ENCODE measurements around the gene AMBN.
A peak's percentile ranks its signal among the peaks of the same experiment; 100 is the strongest.

AMBN gene

DNA sequence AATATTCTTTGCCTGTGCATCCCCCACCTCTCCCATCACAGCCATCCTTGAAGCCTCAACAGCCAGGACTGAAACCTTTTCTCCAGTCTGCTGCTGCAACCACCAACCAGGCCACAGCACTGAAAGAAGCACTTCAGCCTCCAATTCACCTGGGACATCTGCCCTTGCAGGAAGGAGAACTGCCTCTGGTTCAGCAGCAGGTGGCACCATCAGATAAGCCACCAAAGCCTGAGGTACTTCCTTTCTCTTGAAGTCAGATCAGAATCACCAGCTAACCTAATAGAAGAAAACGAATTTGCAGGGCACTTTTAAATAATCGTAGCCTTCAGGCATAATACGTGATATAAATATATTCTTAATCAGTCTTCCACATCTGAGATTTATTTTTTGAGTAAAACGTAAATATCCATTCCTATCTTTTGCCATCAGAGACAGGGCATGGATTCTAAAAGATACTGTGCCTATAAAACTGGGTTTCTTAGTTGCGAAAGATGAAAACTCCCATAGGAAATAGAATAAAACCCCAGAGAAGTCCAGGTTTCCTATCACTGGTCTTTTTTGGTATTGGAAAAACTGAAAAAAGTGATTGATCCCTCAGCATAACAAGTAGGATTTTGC, 9.5 kb downstream of the AMBN start:
- H3K27ac ChIP-seq (replicated peaks): no peak overlapping the region
- H3K4me3 ChIP-seq (replicated peaks; ENCODE audit: insufficient read depth, low read length): no peak overlapping the region
- TF ChIP-seq SPI1 (IDR thresholded peaks at IDR 0.05; ENCODE audit: borderline replicate concordance, low read depth) (peak; percentile 58; the same call in 1 of the 2 replicates), CTCF (IDR thresholded peaks at IDR 0.05; ENCODE audit: insufficient read depth, low read length) (peak; percentile 76), GABPA (IDR thresholded peaks at IDR 0.05; ENCODE audit: low read depth) (no peak), POLR2AphosphoS5 (IDR thresholded peaks at IDR 0.05; ENCODE audit: low read depth) (no peak)
- TF ChIP-seq, protein P1, sequence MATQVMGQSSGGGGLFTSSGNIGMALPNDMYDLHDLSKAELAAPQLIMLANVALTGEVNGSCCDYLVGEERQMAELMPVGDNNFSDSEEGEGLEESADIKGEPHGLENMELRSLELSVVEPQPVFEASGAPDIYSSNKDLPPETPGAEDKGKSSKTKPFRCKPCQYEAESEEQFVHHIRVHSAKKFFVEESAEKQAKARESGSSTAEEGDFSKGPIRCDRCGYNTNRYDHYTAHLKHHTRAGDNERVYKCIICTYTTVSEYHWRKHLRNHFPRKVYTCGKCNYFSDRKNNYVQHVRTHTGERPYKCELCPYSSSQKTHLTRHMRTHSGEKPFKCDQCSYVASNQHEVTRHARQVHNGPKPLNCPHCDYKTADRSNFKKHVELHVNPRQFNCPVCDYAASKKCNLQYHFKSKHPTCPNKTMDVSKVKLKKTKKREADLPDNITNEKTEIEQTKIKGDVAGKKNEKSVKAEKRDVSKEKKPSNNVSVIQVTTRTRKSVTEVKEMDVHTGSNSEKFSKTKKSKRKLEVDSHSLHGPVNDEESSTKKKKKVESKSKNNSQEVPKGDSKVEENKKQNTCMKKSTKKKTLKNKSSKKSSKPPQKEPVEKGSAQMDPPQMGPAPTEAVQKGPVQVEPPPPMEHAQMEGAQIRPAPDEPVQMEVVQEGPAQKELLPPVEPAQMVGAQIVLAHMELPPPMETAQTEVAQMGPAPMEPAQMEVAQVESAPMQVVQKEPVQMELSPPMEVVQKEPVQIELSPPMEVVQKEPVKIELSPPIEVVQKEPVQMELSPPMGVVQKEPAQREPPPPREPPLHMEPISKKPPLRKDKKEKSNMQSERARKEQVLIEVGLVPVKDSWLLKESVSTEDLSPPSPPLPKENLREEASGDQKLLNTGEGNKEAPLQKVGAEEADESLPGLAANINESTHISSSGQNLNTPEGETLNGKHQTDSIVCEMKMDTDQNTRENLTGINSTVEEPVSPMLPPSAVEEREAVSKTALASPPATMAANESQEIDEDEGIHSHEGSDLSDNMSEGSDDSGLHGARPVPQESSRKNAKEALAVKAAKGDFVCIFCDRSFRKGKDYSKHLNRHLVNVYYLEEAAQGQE (IDR thresholded peaks at IDR 0.05; ENCODE audit: insufficient replicate concordance, low read depth): no peak
- peak; percentile 15 to 64 for DNase-seq (ENCODE audit: low read depth in 1 of 2, low spot score in 1 of 2)
- H3K27me3 ChIP-seq (ENCODE audit: insufficient read depth, poor library complexity, severe bottlenecking): no peaks in the 10 kb centered on the region

- Histone ChIP-seq H3K27me3 (ENCODE audit: insufficient read depth, poor library complexity, severe bottlenecking) (no peaks in the 10 kb centered on the region), H3K4me3 (replicated peaks; ENCODE audit: insufficient read depth, low read length) (no peak overlapping the region), H3K27ac (replicated peaks) (no peak overlapping the region)
- TF ChIP-seq SPI1 (IDR thresholded peaks at IDR 0.05; ENCODE audit: borderline replicate concordance, low read depth) (no peak), POLR2AphosphoS5 (IDR thresholded peaks at IDR 0.05; ENCODE audit: low read depth) (no peak), CTCF (IDR thresholded peaks at IDR 0.05; ENCODE audit: insufficient read depth, low read length) (no peak), GABPA (IDR thresholded peaks at IDR 0.05; ENCODE audit: low read depth) (no peak)
- TF ChIP-seq, protein P1 (IDR thresholded peaks at IDR 0.05; ENCODE audit: insufficient replicate concordance, low read depth): no peak
- no peak for DNase-seq (ENCODE audit: low read depth in 1 of 2, low spot score in 1 of 2)
Measured at GRCh38 chr4:70603856-70604255, 11.8 kb downstream of the AMBN start.

DNA sequence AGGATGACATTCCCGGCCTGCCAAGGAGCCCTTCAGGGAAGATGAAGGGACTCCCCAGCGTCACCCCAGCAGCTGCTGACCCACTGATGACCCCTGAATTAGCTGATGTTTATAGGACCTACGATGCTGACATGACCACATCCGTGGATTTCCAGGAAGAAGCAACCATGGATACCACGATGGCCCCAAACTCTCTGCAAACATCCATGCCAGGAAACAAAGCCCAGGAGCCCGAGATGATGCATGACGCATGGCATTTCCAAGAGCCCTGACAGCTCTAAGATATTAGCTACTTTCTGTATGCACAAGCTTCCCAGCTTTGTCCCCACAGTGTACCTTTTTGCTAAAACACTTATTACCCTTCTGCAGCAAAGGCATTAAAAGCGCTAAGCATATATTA, 14.4 kb downstream of the AMBN start:
- no peak overlapping the region for H3K4me3 ChIP-seq (replicated peaks; ENCODE audit: insufficient read depth, low read length)
- no peaks in the 10 kb centered on the region for H3K27me3 ChIP-seq (ENCODE audit: insufficient read depth, poor library complexity, severe bottlenecking)
- TF ChIP-seq SPI1 (IDR thresholded peaks at IDR 0.05; ENCODE audit: borderline replicate concordance, low read depth): no peak
- TF ChIP-seq GABPA (IDR thresholded peaks at IDR 0.05; ENCODE audit: low read depth): no peak
- TF ChIP-seq, protein P1 (IDR thresholded peaks at IDR 0.05; ENCODE audit: insufficient replicate concordance, low read depth): no peak
- TF ChIP-seq POLR2AphosphoS5 (IDR thresholded peaks at IDR 0.05; ENCODE audit: low read depth): no peak
- no peak for TF ChIP-seq CTCF (IDR thresholded peaks at IDR 0.05; ENCODE audit: insufficient read depth, low read length)
- H3K27ac ChIP-seq (replicated peaks): no peak overlapping the region
- DNase-seq (ENCODE audit: low read depth in 1 of 2, low spot score in 1 of 2): no peak
